Effector CD8-positive, alpha-beta T cell (primary cell): ENCODE measurements around the gene PHACTR4.
"Not testable (repeated sequence)": the region's sequence is repeated elsewhere in the genome, so short reads cannot be mapped to it uniquely, and the experiment has no call there.

Experiments
- DNase-seq: peaks from one replicate; lab custom pipeline; 2025; lab: John Stamatoyannopoulos, UW

The PHACTR4 gene

DNA sequence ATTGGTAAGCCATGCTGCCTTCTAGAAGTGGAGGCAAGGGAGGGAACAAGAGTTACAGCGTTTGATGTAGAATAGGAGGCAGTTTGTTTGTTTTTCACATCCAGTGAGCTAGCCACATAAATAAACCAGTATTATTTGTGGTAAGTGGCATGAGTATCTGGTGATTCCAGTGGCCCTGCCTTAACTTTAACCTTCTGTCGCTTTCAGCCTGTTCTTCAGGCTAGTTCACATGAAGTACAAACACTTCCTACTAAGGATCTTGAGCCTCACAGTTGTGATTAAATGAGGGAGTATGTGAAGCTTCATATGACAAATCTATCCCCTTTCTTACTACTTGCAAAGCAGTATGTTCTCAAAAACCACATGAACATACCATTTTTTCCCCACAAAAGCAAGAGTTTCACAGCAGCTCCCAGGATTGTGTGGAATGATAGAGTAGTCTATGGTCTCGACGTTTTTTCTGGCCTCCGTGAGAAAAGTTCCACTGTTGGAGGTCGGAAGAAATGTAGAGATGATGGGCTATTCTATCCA is 59.5 kb downstream of the PHACTR4 start:
- DNase-seq: no peak

DNA sequence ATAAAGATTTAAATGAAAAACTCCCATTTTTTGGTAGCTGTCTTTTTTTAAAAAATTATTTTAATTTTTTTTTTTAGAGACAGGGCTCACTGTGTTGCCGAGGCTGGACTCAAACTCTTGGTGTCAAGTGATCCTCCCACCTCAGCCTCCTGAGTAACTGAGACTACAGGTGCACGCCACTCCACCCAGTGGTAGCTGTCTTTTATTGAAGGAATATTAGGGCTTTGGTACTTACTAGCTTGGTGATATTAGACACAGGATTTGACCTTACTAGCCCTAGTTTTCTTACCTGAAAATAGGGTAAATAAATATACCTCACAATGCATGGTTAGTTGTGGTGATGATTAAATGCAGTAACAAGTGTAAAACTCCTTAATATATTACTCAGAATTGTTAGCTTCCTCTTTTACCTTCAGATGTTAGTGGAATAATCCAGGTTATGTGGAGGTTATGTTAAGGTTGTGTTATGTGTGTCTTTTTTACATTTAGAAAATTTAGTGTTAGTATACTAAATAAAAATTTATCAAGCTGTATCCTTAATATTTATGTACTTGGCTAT is 66.8 kb downstream of the PHACTR4 start:
- no peak for DNase-seq

DNA sequence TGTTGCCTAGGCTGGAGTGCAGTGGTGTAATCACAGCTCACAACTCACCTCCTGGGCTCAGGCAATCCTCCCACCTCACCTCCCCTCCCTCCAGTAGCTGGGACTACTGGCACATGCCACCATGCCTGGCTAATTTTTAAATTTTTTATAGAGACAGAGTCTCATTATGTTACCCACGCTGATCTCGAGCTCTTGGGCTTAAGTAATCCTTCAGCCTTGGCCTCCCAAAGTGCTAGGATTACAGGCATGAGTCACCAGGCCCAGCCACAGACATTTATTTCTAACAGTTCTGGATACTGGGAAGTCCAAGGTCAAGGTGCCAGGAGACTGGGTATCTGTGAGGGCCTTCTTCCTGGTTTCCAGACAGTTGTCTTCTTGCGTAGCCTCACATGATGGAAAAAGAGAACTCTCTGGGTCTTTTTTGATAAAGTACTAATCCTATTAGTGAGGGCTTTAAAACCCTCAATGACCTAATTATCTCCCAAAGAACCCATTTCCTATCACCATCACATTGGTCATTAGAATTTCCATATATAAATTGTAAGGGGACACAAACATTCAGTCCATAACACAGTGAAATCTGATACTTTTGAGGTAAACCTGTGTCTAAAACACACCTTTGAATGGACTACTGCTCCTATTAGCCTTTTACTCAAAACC is 67.9 kb downstream of the PHACTR4 start:
- no peak for DNase-seq

DNA sequence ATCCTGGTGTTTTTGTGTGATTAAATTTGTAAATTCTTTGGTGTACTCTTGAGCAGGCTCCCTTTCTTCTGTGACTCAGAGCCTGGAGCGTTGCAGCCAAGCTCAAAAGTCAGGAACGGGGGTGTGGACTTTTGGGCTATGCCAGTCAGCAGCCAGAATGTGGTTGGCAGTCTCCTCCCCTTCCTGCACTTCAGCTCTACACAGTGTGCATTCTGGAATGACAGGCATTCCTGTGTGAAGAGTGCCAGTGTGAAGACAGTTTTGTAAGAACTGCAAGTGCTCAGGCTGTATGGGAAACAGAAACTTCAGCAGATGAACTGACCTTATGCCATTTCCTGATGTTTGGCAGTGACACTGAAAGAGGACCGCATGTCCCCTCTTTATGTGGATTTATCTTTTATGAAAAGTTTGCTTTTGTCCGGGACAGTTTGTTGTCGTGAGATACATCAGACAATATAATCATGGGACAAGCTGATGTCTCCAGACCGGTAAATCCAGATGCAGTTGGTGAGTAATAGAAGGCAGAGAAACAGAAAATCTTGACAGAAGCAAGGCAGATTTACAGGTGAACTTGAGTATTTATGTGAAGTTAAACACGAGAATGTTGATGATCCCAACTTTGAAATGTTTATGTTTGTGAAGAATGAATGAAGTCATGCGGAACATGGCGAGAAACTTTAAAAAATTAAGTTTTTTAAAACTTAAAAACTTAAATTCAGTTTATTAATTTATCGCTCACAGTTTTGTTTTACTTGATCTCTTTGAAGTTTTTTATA is 68.6 kb downstream of the PHACTR4 start:
- no peak for DNase-seq

DNA sequence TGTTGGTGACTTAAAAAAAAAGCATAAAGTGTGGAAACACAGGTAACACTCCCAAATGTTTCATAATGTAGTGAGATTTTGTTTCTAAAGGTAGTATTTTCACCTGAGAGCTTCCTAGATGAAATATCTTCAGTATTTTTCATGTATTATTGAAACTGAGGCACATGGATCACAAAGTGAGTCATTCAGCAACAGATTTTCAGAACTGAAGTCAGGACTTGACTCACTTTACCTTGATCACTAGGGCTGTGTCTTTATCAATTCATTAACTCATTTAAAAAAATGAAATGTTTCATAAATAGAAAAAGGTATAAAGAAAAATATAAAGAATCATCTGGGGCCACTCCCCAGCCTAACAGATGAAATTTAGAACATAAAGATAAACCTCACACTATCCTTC is 69.8 kb downstream of the PHACTR4 start:
- no peak for DNase-seq

DNA sequence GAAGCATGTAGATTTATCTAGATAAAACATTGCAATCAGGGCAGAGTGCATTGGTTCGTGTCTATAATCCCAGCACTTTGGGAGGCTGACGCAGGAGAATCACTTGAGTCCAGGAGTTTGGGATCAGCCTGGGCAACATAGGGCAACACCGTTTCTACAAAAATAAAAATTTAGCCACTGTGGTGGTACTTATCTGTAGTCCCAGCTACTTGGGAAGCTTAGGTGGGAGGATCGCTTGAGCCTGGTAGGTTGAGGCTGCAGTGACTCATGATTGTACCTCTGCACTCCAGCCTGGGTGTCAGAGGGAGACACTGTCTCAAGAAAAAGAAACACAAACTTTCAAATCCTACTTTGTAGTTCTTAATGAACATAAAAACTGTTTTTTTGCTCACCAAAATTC is 72.1 kb downstream of the PHACTR4 start:
- no peak for DNase-seq

DNA sequence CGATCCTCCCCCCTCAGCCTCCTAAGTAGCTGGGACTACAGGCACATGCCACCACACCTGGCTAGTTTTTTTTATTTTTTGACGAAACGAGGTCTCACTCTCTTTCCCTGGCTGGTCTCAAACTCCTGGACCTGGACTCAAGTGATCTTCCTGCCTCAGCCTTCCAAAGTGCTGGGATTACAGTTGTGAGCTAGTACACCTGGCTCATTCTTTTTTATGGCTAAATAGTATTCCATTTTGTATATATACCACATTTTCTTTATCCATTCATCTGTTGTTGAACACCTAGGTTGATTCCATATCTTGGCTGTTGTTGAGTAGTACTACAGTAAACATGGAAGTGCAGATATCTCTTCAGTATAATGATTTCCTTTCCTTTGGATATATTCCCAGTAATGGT is 74.0 kb downstream of the PHACTR4 start:
- no peak for DNase-seq

DNA sequence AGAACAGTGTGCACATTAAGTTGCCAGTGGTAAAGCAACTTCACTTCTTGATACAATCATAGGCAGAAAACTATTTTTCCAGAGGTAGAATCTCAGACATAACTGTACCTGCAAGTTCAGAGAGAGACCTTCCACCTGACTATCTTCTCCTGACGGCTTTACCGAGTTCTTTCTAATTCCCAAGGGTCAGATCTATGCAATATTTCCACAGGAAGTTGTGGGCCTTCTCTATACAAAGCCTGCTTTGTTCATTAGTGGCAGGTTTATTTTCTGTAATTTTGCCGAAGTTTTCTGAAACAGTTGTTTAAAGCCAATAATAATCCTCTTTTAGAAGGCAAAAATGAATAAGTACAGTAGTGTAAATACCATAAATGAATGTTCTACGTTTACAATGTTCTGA is 78.1 kb downstream of the PHACTR4 start:
- no peak for DNase-seq

DNA sequence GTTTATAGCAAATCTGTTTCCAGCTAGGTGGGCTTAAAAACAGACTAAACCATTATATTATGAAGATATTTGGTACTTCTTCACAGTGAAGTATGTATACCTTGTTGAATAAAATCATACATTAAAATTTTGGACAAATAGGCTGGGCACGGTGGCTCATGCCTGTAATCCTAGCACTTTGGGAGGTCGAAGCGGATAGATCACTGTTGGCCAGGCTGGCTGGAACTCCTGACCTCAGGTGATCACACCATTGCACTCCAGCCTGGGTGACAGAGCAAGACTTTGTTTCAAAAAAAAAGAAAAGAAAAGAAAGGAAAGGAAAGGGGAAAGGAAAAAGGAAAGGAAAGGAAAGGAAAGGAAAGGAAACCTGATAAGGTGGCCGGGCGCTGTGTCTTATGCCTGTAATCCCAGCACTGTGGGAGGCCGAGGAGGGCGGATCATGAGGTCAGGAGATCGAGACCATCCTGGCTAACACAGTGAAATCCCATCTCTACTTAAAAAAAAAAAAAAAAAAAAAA is 78.6 kb downstream of the PHACTR4 start:
- DNase-seq: not testable (repeated sequence)

DNA sequence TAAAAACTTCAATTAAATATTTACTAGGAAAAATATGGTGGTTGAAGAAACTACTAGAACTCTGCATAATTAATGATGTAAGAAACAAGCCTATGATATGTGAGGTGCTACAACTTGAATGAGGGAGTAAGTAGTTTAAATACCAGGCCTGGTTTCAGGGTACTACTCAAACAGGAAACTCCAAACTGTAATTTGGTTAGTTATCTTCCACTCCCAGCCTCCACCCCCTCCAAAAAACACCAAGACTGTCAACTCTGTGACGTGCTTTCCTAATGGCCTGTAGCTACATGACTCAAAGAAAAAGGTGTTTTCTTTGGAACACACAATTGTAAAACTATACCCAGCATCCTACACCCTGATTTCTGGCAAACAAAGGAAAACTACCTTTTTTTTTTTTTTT is 80.4 kb downstream of the PHACTR4 start:
- DNase-seq: no peak

DNA sequence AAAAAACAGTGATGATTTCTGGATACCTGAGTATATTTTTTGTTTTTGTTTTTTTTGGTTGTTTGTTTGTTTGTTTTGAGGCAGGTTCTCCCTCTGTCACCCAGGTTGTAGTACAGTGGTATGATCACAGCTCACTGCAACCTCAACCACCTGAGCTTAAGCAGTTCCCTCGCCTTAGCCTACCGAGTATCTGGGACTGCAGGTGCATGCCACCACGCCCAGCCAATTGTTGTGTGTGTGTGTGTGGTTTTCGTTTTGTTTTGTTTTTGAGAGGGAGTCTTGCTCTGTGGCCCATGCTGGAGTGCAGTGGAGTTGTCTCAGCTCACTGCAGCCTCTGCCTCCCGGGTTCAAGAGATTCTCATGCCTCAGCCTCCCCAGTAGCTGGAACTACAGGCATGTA is 81.0 kb downstream of the PHACTR4 start:
- no peak for DNase-seq

DNA sequence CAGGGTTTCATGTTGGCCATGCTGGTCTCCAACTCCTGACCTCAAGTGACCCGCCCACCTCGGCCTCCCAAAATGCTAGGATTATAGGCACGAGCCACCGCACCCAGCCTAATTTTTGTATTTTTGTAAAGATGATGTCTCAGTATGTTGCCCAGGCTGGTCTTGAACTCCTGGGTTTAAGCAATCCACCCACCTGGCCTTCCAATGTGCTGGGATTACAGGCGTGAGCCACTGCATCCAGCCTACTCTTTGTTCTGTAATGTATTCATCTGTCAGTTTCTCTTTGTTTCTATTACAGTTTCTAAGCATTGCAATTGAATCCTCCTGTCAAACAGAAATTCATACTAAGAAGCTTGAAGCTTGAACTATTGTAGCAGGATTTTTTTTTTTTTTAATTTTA is 81.5 kb downstream of the PHACTR4 start:
- no peak for DNase-seq

DNA sequence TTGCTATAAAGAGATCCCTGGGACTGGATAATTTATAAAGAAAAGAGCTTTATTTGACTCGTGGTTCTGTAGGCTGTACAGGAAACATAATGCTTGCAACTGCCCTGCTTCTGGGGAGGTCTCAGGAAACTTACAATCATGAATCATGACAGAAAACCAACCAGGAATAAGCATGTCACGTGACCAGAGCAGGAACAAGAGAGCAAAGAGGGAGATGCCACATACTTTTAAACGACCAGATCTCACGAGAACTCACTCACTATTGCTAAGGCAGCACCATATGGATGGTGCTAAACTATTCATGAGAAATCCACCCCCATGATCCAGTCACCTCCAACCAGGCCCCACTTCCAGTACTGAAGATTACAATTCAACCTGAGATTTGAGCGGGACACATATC is 86.5 kb downstream of the PHACTR4 start:
- no peak for DNase-seq

DNA sequence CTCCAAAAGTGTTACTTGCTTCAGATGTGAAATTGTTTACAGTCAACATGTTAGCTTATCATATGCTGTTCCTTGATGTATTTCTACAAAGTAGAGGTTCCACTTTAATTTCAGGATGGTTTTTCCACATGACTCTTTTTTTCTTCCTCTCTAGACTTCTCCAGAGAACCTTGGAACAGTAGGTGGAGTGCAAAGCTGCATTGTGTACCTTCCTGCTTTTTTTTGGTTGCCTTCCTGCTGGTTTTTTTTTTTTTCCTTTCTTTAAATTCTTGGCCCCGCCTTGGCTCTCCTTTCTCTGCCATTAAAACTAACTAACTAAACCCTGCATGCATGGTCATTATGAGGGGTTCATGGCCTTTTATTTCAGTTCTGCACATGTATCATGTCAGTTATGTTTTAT is 88.1 kb downstream of the PHACTR4 start:
- no peak for DNase-seq

DNA sequence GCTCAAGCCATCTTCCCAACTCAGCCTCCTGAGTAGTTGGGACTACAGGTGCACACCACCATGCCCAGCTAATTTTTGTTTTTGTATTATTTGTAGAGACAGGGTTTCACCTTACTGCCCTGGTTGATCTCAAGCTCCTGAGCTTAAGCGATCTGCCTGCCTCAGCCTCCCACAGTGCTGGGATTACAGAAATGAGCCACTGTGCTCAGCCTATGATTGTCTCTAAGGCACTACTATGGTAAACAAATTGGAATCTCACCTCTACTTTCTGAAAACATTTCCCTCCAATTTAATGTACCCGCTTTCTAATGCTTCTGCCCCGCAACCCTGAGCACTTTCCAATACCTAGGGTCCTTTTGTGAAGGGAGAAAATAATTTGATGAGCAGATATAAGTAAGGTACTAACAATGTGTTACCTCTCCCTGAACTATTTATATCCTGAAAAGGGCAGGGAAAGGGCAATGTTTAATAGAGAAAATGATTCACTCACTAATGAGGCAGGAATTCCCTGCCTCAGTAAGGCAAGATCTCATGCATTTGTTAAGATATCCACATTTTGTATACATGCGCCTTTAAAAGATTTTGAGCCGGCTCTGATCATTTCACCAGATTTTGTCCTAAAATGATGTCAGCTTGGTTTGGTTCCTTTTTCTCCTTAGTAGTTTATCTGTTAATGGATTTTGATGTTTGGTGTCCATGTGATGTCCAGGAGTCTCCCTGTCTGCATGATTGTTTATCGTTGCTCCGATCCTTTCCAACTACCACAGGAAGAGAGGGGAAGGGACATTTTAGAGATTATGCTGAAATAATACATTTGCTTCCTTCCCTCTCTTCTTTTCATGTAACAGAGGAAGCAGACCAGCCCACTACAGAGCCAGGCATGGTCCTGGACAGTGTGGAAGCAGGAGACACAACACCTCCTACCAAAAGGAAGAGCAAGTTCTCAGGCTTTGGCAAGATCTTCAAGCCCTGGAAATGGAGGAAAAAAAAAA is 89.0 kb downstream of the PHACTR4 start:
- DNase-seq: no peak

DNA sequence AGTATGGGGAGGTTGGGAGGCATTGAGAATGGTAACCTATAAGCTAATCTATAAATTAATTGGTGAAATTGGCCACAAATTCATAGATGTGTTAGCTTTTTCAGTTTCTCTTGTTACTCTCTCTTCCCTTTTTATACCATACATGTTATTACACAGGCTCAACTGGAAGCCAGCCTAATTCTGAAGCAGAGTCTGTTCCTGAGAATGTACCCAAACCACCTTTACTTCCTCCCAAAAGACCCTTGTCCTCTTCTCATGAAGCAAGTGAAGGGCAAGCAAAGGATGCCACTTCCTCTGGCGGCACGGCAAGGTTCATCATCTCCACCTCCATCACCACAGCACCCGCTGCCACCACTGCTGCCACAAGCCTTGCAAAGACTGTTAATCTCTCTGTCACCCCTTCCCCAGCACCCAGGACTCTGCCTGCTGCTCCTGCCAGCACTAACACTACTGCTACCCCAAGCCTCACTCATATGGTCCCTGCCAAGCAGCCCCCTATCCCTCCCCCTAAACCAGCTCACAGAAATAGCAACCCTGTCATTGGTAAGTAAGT is 96.8 kb downstream of the PHACTR4 start:
- DNase-seq: no peak

DNA sequence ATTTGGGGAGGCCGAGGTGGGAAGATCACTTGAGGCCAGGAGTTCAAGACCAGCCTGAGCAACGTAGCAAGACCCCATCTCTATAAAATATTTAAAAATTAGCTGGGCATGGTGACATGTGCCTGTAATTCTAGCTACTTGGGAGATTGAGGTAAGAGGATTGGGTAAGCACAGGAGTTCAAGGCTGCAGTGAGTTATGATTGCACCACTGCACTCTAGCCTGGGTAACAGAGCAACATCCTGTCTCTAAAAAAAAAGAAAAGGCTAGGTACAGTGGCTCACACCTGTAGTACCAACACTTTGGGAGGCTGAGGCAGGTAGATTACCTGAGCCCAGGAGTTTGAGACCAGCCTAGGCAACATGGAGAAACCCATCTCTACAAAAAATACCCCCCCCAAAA is 100.6 kb downstream of the PHACTR4 start:
- no peak for DNase-seq

DNA sequence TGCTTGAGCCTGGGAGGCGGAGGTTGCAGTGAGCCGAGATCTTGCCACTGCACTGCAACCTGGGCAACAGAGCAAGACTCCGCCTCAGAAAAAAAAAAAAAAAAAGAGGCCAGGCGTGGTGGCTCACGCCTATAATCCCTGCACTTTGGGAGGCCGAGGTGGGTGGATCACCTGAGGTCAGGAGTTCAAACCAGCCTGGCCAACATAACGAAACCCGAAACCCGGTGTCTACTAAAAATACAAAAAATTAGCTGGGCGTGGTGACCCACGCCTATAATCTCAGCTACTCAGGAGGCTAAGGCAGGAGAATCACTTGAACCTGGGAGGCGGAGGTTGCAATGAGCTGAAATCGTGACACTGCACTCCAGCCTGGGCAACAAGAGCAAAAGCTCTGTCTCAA is 110.0 kb downstream of the PHACTR4 start:
- not testable (repeated sequence) for DNase-seq

DNA sequence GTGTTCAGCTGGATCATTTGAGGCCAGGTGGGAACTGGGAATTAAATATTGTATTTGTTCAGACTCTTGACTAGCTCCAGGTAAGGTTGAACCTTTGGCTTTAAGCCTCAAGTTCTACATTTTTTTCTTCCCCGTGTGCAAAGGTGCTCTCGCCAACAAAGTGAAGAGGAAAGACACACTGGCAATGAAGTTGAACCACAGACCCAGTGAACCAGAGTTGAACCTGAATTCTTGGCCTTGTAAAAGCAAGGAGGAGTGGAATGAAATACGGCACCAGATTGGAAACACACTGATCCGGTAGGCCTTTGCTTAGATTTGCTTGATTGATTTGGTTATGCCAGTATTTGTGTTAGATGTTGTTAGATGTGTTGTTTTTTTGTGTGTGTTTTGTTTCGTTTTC is 110.8 kb downstream of the PHACTR4 start:
- no peak for DNase-seq

DNA sequence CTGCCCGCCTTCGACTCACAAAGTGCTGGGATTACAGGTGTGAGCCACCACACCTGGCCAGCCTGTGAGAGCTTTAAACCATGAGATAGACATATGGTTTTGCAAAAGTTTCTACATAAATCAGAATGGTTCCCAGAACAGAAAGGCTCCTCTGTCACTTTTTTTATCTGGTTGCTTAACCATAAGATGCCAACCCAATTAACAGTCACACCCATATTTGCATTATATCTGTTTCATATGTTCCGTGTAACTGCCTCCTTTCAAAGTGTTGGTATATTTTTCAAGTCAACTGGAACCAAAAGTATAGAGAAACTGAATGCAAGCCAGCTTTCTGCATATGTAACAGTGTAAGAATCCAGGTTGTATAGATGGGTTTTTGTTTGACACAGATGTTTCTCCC is 112.6 kb downstream of the PHACTR4 start:
- DNase-seq: no peak

DNA sequence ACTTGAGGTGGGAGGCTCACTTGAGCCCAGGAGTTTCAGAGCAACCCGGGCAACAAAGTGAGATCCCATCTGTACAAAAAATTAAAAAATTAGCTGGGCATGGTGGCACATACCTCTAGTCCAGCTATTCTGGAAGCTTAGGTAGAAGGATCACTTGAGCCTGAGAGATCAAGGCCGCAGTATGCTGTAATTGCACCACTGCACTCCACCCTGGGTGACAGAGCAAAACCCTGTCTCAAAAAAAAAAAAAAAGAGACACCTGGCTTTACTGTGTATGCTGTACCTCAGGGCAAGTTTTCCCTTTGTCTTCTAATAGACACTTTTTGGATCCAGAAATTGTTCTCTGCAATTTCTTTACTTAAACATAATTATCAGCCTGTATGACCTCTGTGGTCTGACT is 113.2 kb downstream of the PHACTR4 start:
- no peak for DNase-seq
